MCF 10A (cell line): Measurements from ENCODE around the gene GRIP1. TPM values are rescaled to one million over a fixed set of nuclear protein-coding genes. Genes with fewer than 3 reads are reported as not detected.

Source experiments
- BruUV-seq: library from RNA; stranded (reverse); fragments of 400-500 nt; replicated peaks from 2 replicates; lab custom pipeline; 2021; lab: Mats Ljungman, UMichigan
- CTCF ChIA-PET: fragments of 300-600 bp; sonication (Branson Sonifier 250); formaldehyde crosslinking; extraction: SDS; loops from one replicate; lab custom pipeline; 2021; ENCODE audit warnings: antibody characterized with exemption, inconsistent platforms; lab: Yijun Ruan, JAX
- POLR2A ChIA-PET: fragments of 300-600, 350-650 bp; sonication (Branson Sonifier 250); formaldehyde crosslinking; extraction: SDS; loops from one replicate; lab custom pipeline; 2020; ENCODE audit warnings: antibody characterized with exemption, inconsistent platforms; lab: Yijun Ruan, JAX
- DNase-seq: peaks from one replicate; pipeline ENCODE4 v3.0.0-alpha.2; 2018; ENCODE audit not compliant: unreplicated experiment
- H3K27ac Mint-ChIP-seq: one replicate; pipeline ENCODE4 v1.8.0; 2022; ENCODE audit warnings: mild to moderate bottlenecking, low read depth, mixed read lengths; ENCODE audit not compliant: unreplicated experiment
- H3K27me3 Mint-ChIP-seq: one replicate; pipeline ENCODE4 v1.8.0; 2022; ENCODE audit warnings: mixed read lengths; ENCODE audit not compliant: insufficient read depth, unreplicated experiment
- H3K36me3 Mint-ChIP-seq: one replicate; pipeline ENCODE4 v1.8.0; 2022; ENCODE audit warnings: mild to moderate bottlenecking, moderate library complexity, mixed read lengths; ENCODE audit not compliant: insufficient read depth, unreplicated experiment
- H3K4me1 Mint-ChIP-seq: one replicate; pipeline ENCODE4 v1.8.0; 2022; ENCODE audit warnings: mixed read lengths; ENCODE audit not compliant: insufficient read depth, unreplicated experiment
- H3K4me3 Mint-ChIP-seq: one replicate; pipeline ENCODE4 v1.8.0; 2022; ENCODE audit warnings: mild to moderate bottlenecking, moderate library complexity, mixed read lengths; ENCODE audit not compliant: unreplicated experiment
- H3K9me3 Mint-ChIP-seq: one replicate; pipeline ENCODE4 v1.8.0; 2022; ENCODE audit warnings: mixed read lengths; ENCODE audit not compliant: unreplicated experiment
- intact Hi-C: fragments of 100-400 bp; cut with micrococcal nuclease; formaldehyde crosslinking; loops from 2 replicates; pipeline ENCODE4 v1.14.1; 2022
- total RNA-seq: library from RNA; stranded (reverse); gene quantifications from 2 replicates; pipeline ENCODE4 v1.2.3, GENCODE V29; 2022
- TF ChIP-seq, protein P1 (sequence below): fragments of 200-600 bp; IDR thresholded peaks from one replicate; pipeline ENCODE4 v1.8.0; 2022; ENCODE audit warnings: antibody characterized with exemption, mild to moderate bottlenecking; ENCODE audit not compliant: unreplicated experiment

GRIP1 gene
- total RNA-seq, 1 experiment from 2014 or later = 8.2 TPM

GRCh38 chr12:66620026-66620425, 58.9 kb downstream of the GRIP1 start:
- no peak overlapping the region for H3K27ac Mint-ChIP-seq
- BruUV-seq = no TSS peak
- CTCF ChIA-PET = interaction anchor here (0.7 kb wide), 1 partner anchor 9 kb away, joined by 3 read pairs; no protein-coding TSS in a partner anchor
- TF ChIP-seq, protein P1, sequence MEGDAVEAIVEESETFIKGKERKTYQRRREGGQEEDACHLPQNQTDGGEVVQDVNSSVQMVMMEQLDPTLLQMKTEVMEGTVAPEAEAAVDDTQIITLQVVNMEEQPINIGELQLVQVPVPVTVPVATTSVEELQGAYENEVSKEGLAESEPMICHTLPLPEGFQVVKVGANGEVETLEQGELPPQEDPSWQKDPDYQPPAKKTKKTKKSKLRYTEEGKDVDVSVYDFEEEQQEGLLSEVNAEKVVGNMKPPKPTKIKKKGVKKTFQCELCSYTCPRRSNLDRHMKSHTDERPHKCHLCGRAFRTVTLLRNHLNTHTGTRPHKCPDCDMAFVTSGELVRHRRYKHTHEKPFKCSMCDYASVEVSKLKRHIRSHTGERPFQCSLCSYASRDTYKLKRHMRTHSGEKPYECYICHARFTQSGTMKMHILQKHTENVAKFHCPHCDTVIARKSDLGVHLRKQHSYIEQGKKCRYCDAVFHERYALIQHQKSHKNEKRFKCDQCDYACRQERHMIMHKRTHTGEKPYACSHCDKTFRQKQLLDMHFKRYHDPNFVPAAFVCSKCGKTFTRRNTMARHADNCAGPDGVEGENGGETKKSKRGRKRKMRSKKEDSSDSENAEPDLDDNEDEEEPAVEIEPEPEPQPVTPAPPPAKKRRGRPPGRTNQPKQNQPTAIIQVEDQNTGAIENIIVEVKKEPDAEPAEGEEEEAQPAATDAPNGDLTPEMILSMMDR = no peak
- no peaks in the 10 kb centered on the region for H3K27me3 Mint-ChIP-seq
- peaks cover 15% of the 10 kb centered on the region for H3K4me1 Mint-ChIP-seq
- H3K9me3 Mint-ChIP-seq = no peaks in the 10 kb centered on the region
- H3K4me3 Mint-ChIP-seq = no peak overlapping the region
- H3K36me3 Mint-ChIP-seq = no peaks in the 10 kb centered on the region
- DNase-seq = peak; percentile 30
- intact Hi-C loops = no loop called here
- POLR2A ChIA-PET = no interaction called here

DNA sequence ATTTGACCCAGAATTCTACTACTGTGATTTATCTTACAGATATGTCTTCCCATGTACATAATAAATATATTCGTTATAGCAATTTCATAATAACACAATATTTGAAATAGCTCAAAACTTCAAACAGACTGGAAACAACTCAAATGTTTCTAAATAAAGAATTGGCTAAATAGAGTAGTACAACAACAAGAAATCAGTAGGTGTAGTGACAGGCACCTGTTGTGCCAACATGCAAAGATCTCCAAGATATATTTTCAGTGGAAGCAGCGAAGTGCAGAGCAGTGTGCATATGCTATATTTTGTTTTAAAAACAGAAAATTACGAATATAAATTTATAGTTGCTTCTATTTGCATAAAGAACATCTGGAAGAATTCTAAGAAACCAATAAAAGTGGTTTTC, 60.9 kb downstream of the GRIP1 start:
- intact Hi-C loops = no loop called here
- DNase-seq = no peak
- TF ChIP-seq, protein P1 = no peak
- Mint-ChIP-seq H3K4me3 (no peak overlapping the region), H3K27me3 (no peaks in the 10 kb centered on the region), H3K4me1 (peaks cover 15% of the 10 kb centered on the region), H3K27ac (no peak overlapping the region), H3K9me3 (no peaks in the 10 kb centered on the region), H3K36me3 (no peaks in the 10 kb centered on the region)
- no TSS peak for BruUV-seq
- CTCF ChIA-PET = no interaction called here
- POLR2A ChIA-PET = no interaction called here

- no peaks in the 10 kb centered on the region for H3K36me3 Mint-ChIP-seq
- ChIA-PET POLR2A (no interaction called here), CTCF (interaction anchor here (0.9 kb wide), 1 partner anchor 15 kb away, joined by 3 read pairs; no protein-coding TSS in a partner anchor)
- H3K4me3 Mint-ChIP-seq = no peak overlapping the region
- TF ChIP-seq, protein P1 = no peak
- no peak for DNase-seq
- intact Hi-C loops = no loop called here
- H3K9me3 Mint-ChIP-seq = no peaks in the 10 kb centered on the region
- no TSS peak for BruUV-seq
- no peaks in the 10 kb centered on the region for H3K4me1 Mint-ChIP-seq
- no peaks in the 10 kb centered on the region for H3K27me3 Mint-ChIP-seq
- no peak overlapping the region for H3K27ac Mint-ChIP-seq
Observed at GRCh38 chr12:66612090-66612775, 66.6 kb downstream of the GRIP1 start.

- no peak overlapping the region for H3K27ac Mint-ChIP-seq
- no peaks in the 10 kb centered on the region for H3K36me3 Mint-ChIP-seq
- H3K27me3 Mint-ChIP-seq = no peaks in the 10 kb centered on the region
- TF ChIP-seq, protein P1 = no peak
- BruUV-seq = no TSS peak
- H3K9me3 Mint-ChIP-seq = no peaks in the 10 kb centered on the region
- POLR2A ChIA-PET = no interaction called here
- H3K4me3 Mint-ChIP-seq = no peak overlapping the region
- CTCF ChIA-PET = interaction anchor here (0.6 to 0.9 kb wide), 2 partner anchors 59 to 84 kb away, joined by 3 read pairs; no protein-coding TSS in a partner anchor
- intact Hi-C loops = no loop called here
- no peak for DNase-seq
- H3K4me1 Mint-ChIP-seq = no peaks in the 10 kb centered on the region
Observed at GRCh38 chr12:66607147-66607546, 71.7 kb downstream of the GRIP1 start.
